Mesendoderm (in vitro differentiated cells): Measurements from ENCODE around the gene CDK2AP2.
A peak's percentile ranks its signal among the peaks of the same experiment; 100 is the strongest.

ENCODE experiments used
- DNase-seq: peaks from one replicate; pipeline ENCODE4 v3.0.0; 2013
- H2AK5ac ChIP-seq: 2 replicates; pipeline ENCODE4 v1.6.1; 2013; ENCODE audit warnings: low read length, inconsistent platforms
- H2BK120ac ChIP-seq: 2 replicates; pipeline ENCODE4 v1.6.1; 2013; ENCODE audit warnings: low read depth, mild to moderate bottlenecking, low read length, moderate library complexity, mixed read lengths
- H2BK15ac ChIP-seq: replicated peaks from 2 replicates; pipeline ENCODE4 v1.6.1; 2013; ENCODE audit warnings: low read depth, mild to moderate bottlenecking, moderate library complexity
- H2BK5ac ChIP-seq: 2 replicates; pipeline ENCODE4 v1.6.1; 2013; ENCODE audit warnings: low read length, inconsistent platforms
- H3K18ac ChIP-seq: 2 replicates; pipeline ENCODE4 v1.6.1; 2013; ENCODE audit warnings: mild to moderate bottlenecking, low read length, mixed read lengths
- H3K23ac ChIP-seq: one replicate; pipeline ENCODE4 v1.6.1; 2013; ENCODE audit warnings: low read length
- H3K27ac ChIP-seq: 2 replicates; pipeline ENCODE4 v1.5.1; 2013; ENCODE audit warnings: low read depth, mild to moderate bottlenecking, inconsistent platforms, low read length, moderate library complexity
- H3K27me3 ChIP-seq: 2 replicates; pipeline ENCODE4 v1.6.1; 2013; ENCODE audit warnings: low read length, control low read depth, mild to moderate bottlenecking, inconsistent platforms; ENCODE audit not compliant: insufficient read depth, poor library complexity
- H3K36me3 ChIP-seq: 2 replicates; pipeline ENCODE4 v1.6.1; 2013; ENCODE audit warnings: low read length, inconsistent platforms; ENCODE audit not compliant: control insufficient read depth, insufficient read depth
- H3K4ac ChIP-seq: one replicate; pipeline ENCODE4 v1.6.1; 2013; ENCODE audit warnings: low read depth, mild to moderate bottlenecking, low read length, moderate library complexity
- H3K4me1 ChIP-seq: 2 replicates; pipeline ENCODE4 v1.6.1; 2013; ENCODE audit warnings: low read depth, low read length, inconsistent platforms; ENCODE audit not compliant: control insufficient read depth
- H3K4me2 ChIP-seq: 2 replicates; pipeline ENCODE4 v1.6.1; 2013; ENCODE audit warnings: low read length
- H3K4me3 ChIP-seq: 2 replicates; pipeline ENCODE4 v1.5.1; 2013; ENCODE audit warnings: mild to moderate bottlenecking, low read length
- H3K56ac ChIP-seq: one replicate; pipeline ENCODE4 v1.6.1; 2013; ENCODE audit warnings: low read length
- H3K79me1 ChIP-seq: 2 replicates; pipeline ENCODE4 v1.6.1; 2013; ENCODE audit warnings: low read length, inconsistent platforms
- H3K79me2 ChIP-seq: 2 replicates; pipeline ENCODE4 v1.6.1; 2013; ENCODE audit warnings: mild to moderate bottlenecking, low read length; ENCODE audit not compliant: control insufficient read depth, insufficient read depth
- H3K9ac ChIP-seq: 2 replicates; pipeline ENCODE4 v1.6.1; 2013; ENCODE audit warnings: low read length, inconsistent platforms
- H4K5ac ChIP-seq: one replicate; pipeline ENCODE4 v1.6.1; 2013; ENCODE audit warnings: low read length
- H4K8ac ChIP-seq: one replicate; pipeline ENCODE4 v1.6.1; 2013; ENCODE audit warnings: low read depth, mild to moderate bottlenecking, control low read depth, low read length, moderate library complexity
- WGBS: extraction: QIAGEN DNeasy Blood & Tissue Kit; methylation state at CpG from one replicate; pipeline ENCODE4 v1.1.7; 2013; ENCODE audit warnings: low lambda C conversion rate, missing lambda C conversion rate; ENCODE audit not compliant: insufficient coverage; ENCODE audit errors: extremely low coverage; 5-methylcytosine and 5-hydroxymethylcytosine counted together

Gene CDK2AP2

DNA sequence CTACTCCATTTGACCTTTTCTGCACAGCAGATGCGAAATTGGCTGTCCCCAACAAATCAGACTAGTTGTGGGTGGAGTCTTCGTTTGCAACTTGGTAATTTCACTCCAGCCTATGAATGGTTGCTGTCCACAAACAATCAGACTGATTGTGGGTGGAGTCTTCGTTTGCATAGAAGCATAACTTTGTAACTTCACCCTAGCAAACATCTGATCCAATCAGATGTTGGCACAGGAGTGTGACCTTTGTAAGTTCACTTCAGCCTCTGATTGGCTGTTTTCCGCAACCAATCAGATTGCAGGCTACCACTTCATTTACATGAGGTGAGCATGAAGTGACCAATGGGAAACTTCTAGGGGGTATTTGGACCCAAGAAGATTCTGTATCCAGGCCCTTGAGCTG lies 31.6 kb upstream of the CDK2AP2 start:
- no CpG with 5 or more reads among the region's 4 CpGs for WGBS
- no peak overlapping the region for H3K4me3 ChIP-seq
- H2BK5ac ChIP-seq: no peak overlapping the region
- no peaks in the 10 kb centered on the region for H3K79me1 ChIP-seq
- no peak overlapping the region for H2AK5ac ChIP-seq
- no peak overlapping the region for H2BK15ac ChIP-seq
- no peak overlapping the region for H4K5ac ChIP-seq
- no peaks in the 10 kb centered on the region for H3K79me2 ChIP-seq
- no peak overlapping the region for H3K4ac ChIP-seq
- no peak for DNase-seq
- no peaks in the 10 kb centered on the region for H3K4me1 ChIP-seq
- no peaks in the 10 kb centered on the region for H3K27me3 ChIP-seq
- no peak overlapping the region for H3K27ac ChIP-seq
- H3K18ac ChIP-seq: no peak overlapping the region
- H3K4me2 ChIP-seq: no peak overlapping the region
- H3K23ac ChIP-seq: no peak overlapping the region
- no peak overlapping the region for H4K8ac ChIP-seq
- H3K56ac ChIP-seq: no peak overlapping the region
- no peaks in the 10 kb centered on the region for H3K36me3 ChIP-seq
- no peak overlapping the region for H3K9ac ChIP-seq
- H2BK120ac ChIP-seq: no peak overlapping the region

DNA sequence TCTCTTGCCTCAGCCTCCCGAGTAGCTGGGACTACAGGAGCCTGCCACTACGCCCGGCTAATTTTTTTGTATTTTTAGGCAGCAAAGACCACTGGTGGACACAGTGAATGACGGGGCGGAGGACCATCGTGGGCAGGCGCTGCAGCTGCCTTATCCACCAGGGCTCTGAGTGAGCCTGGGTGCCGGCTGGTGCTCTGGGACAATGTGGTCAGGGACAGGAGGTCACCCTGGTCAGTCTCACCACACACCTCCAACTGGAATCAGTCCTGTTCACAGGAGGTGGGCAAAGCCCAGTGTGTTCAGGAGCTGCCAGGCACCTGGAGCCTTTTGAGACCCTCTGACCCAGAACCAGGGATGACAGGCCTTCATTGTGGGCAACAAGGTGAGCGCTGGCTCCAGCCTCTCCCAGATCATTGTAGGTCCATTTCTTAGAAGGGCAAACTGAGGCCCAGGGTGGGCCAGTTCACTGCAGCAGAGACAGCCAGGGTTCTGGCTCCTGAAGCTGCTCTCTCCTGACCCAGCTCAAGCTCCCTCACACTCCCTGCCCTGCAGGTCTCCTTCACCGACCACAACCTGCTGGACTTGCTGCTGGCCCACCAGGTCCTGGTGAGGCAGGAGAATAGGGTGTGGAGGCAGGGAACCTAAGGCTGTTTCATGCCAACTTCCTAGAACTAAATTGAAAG lies 31.0 kb upstream of the CDK2AP2 start:
- WGBS: no CpG with 5 or more reads among the region's 10 CpGs
- Histone ChIP-seq H2BK5ac (no peak overlapping the region), H3K56ac (no peak overlapping the region)

DNA sequence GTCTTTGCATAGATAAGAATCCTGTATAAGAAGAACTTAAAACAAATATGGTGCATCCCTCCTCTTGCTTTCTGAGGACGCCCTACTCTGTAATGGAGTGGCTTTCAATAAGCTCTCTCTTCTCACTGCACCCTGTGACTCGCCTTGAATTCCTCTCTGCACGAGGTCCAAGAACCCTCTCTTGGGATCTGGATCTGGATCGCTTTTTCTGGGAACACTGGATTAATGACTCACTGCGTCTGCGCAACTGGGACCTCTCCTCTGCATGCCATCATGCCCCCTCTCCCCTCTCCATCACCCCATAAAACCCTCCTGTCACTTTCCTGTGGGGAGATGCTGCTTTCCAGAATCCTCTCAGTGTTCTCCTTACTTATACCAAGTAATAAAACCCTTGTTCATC lies 30.3 kb upstream of the CDK2AP2 start:
- H3K36me3 ChIP-seq: no peaks in the 10 kb centered on the region
- no peak overlapping the region for H3K56ac ChIP-seq
- no peak for DNase-seq
- H3K27ac ChIP-seq: no peak overlapping the region
- H4K8ac ChIP-seq: no peak overlapping the region
- H2AK5ac ChIP-seq: no peak overlapping the region
- H3K79me2 ChIP-seq: no peaks in the 10 kb centered on the region
- no peak overlapping the region for H2BK5ac ChIP-seq
- no peak overlapping the region for H3K4me2 ChIP-seq
- H3K4me1 ChIP-seq: no peaks in the 10 kb centered on the region
- no peak overlapping the region for H4K5ac ChIP-seq
- no peak overlapping the region for H3K9ac ChIP-seq
- no peak overlapping the region for H2BK15ac ChIP-seq
- no peaks in the 10 kb centered on the region for H3K27me3 ChIP-seq
- H3K4ac ChIP-seq: no peak overlapping the region
- WGBS: no CpG with 5 or more reads among the region's 6 CpGs
- no peak overlapping the region for H3K4me3 ChIP-seq
- H3K18ac ChIP-seq: no peak overlapping the region
- H3K23ac ChIP-seq: no peak overlapping the region
- no peak overlapping the region for H2BK120ac ChIP-seq
- no peaks in the 10 kb centered on the region for H3K79me1 ChIP-seq

More for the DNA sequence above, 31.0 kb upstream of the CDK2AP2 start:
- Histone ChIP-seq H4K5ac (no peak overlapping the region), H3K27ac (no peak overlapping the region), H3K4me2 (no peak overlapping the region), H3K23ac (no peak overlapping the region), H3K79me2 (no peaks in the 10 kb centered on the region), H3K18ac (no peak overlapping the region), H3K79me1 (no peaks in the 10 kb centered on the region), H2BK15ac (no peak overlapping the region), H3K4ac (no peak overlapping the region), H3K4me3 (no peak overlapping the region), H3K36me3 (no peaks in the 10 kb centered on the region), H4K8ac (no peak overlapping the region), H2BK120ac (no peak overlapping the region), H3K9ac (no peak overlapping the region), H3K4me1 (no peaks in the 10 kb centered on the region), H2AK5ac (no peak overlapping the region), H3K27me3 (no peaks in the 10 kb centered on the region)
- DNase-seq: no peak

DNA sequence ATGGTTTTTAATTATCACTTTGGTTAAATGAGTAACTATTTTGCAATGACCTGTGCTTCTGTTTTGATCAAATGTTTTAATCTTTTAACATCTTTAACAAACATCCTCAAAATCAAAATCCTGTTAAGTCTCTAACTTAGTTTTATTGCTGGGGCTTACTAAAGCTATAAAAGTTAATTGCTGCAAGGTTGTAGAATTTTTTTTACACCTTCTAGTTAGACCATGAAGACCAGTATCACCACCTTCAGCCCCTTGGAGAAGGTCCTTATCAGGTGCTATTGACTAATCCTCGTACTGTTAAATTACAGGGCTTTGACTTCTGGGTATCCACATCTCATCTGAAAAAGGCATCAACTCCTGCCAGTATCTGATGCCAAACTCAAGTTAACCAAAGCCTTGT lies 27.6 kb upstream of the CDK2AP2 start:
- Histone ChIP-seq H2AK5ac (no peak overlapping the region), H3K9ac (no peak overlapping the region), H3K23ac (no peak overlapping the region), H2BK120ac (no peak overlapping the region), H3K4me3 (no peak overlapping the region), H3K79me2 (no peaks in the 10 kb centered on the region), H3K27me3 (no peaks in the 10 kb centered on the region), H2BK5ac (no peak overlapping the region), H3K18ac (no peak overlapping the region), H3K56ac (no peak overlapping the region), H3K36me3 (no peaks in the 10 kb centered on the region), H2BK15ac (no peak overlapping the region), H3K4ac (no peak overlapping the region), H3K27ac (no peak overlapping the region), H4K5ac (no peak overlapping the region), H3K4me2 (no peak overlapping the region), H4K8ac (no peak overlapping the region), H3K4me1 (no peaks in the 10 kb centered on the region), H3K79me1 (no peaks in the 10 kb centered on the region)
- no CpG with 5 or more reads among the region's 1 CpG for whole genome bisulfite sequencing
- no peak for DNase-seq

DNA sequence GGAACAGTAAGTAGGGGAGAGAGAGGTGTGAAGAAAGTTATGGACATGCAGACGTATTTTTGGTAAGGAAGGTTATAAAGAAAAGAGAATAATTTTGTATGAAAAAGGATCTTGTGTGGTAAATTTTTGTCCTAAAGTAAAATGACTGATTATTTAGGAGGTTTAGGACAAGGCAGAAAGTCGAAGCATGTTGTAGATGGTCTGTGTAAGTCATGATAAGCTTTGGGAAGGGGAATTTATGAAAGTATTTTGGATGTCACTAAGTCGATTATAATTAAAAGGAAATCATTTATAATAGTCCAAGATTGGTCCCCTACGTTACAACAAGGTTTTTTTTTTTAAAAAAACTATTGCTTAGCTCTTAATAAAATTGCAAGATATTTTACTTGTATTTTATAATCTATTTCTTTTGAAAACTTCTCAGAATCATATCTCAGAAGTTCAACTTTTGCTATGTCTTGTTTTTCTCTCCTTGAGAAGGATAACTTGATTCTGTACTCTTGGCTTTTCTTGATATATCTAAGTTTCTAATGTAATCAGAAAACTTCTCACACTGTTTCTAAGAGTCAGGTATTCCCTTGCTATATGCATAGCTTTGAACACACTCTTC lies 26.2 kb upstream of the CDK2AP2 start:
- Histone ChIP-seq H2AK5ac (no peak overlapping the region), H3K4me3 (no peak overlapping the region), H3K27ac (no peak overlapping the region), H3K79me1 (no peaks in the 10 kb centered on the region), H3K4ac (no peak overlapping the region), H3K27me3 (no peaks in the 10 kb centered on the region), H3K23ac (no peak overlapping the region), H3K4me2 (no peak overlapping the region), H4K8ac (no peak overlapping the region), H3K4me1 (no peaks in the 10 kb centered on the region), H3K18ac (no peak overlapping the region), H2BK120ac (no peak overlapping the region), H3K36me3 (no peaks in the 10 kb centered on the region), H3K56ac (no peak overlapping the region), H3K79me2 (no peaks in the 10 kb centered on the region), H2BK5ac (no peak overlapping the region), H2BK15ac (no peak overlapping the region), H3K9ac (no peak overlapping the region), H4K5ac (no peak overlapping the region)
- peak; percentile 46 for DNase-seq
- 100% methylated on average over 1 of the region's 4 CpGs for whole genome bisulfite sequencing

DNA sequence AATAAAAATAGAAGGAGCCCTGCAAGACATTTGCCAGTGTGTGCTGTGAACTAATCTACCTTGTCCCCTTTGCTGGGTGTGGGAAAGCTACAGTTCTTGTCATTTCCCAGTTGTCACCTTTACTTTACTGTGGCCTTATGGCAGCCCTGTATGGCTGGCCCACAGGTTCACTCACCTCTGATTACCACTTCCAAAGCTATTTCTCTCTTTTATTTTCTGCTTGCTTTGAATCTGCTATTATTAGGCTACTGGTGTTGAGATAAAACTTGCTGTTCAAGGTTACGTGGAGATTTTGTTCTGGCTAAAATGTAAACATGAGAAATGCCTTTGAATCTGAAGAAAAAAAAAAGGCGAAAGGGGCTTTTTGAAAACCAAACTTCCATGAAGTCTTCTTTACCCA lies 24.9 kb upstream of the CDK2AP2 start:
- H3K4me1 ChIP-seq: no peaks in the 10 kb centered on the region

More for the DNA sequence above, 24.9 kb upstream of the CDK2AP2 start:
- no peak for DNase-seq
- Histone ChIP-seq H3K56ac (no peak overlapping the region), H4K8ac (no peak overlapping the region), H3K4ac (no peak overlapping the region), H3K79me2 (no peaks in the 10 kb centered on the region), H3K79me1 (no peaks in the 10 kb centered on the region), H2BK15ac (no peak overlapping the region), H3K27ac (no peak overlapping the region), H3K4me3 (no peak overlapping the region), H2BK120ac (no peak overlapping the region), H4K5ac (no peak overlapping the region), H3K27me3 (no peaks in the 10 kb centered on the region), H3K23ac (no peak overlapping the region), H2AK5ac (no peak overlapping the region), H3K4me2 (no peak overlapping the region), H3K18ac (no peak overlapping the region), H3K9ac (no peak overlapping the region), H3K36me3 (no peaks in the 10 kb centered on the region), H2BK5ac (no peak overlapping the region)
- no CpG with 5 or more reads among the region's 2 CpGs for WGBS
